SU-DHL-6 (cell line): Measurements from ENCODE around the gene ISOC1.

Experiments
- EZH2phosphoT487 ChIP-seq: fragments of 200-600 bp; sonication (generic), shearing (Covaris generic); conservative IDR thresholded peaks from 2 replicates; pipeline ENCODE4 v1.6.1; 2018; ENCODE audit warnings: mild to moderate bottlenecking, antibody characterized with exemption, low read length, moderate library complexity, mixed read lengths
- TF ChIP-seq, protein P1 (sequence below): fragments of 200-600 bp; sonication (generic); IDR thresholded peaks from one replicate; pipeline ENCODE4 v1.5.1; 2017; ENCODE audit warnings: antibody characterized with exemption, mild to moderate bottlenecking, low read length, moderate library complexity; ENCODE audit not compliant: insufficient read depth, poor library complexity, severe bottlenecking

DNA sequence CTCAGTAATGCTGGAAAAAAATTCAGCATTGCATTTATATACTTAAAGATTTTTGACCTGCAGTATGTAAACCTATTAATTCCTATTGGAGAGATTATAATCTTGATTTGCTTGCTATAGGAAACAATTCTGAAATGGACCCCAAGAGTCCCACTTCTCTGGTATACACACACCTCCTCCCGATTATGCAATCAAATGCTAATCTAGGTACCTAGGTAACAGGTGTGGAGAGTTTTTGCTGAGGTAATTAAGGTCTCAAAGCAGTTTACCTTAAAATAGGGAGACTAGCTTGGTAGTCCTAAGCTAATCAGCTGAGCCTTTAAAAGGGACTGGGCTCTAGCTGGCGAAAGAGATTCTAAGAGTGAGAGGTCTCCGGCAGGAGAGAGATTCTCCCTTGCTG lies 22.2 kb downstream of the ISOC1 start:
- TF ChIP-seq, protein P1, sequence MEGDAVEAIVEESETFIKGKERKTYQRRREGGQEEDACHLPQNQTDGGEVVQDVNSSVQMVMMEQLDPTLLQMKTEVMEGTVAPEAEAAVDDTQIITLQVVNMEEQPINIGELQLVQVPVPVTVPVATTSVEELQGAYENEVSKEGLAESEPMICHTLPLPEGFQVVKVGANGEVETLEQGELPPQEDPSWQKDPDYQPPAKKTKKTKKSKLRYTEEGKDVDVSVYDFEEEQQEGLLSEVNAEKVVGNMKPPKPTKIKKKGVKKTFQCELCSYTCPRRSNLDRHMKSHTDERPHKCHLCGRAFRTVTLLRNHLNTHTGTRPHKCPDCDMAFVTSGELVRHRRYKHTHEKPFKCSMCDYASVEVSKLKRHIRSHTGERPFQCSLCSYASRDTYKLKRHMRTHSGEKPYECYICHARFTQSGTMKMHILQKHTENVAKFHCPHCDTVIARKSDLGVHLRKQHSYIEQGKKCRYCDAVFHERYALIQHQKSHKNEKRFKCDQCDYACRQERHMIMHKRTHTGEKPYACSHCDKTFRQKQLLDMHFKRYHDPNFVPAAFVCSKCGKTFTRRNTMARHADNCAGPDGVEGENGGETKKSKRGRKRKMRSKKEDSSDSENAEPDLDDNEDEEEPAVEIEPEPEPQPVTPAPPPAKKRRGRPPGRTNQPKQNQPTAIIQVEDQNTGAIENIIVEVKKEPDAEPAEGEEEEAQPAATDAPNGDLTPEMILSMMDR: no peak
- TF ChIP-seq EZH2phosphoT487: no peak
